Spleen (tissue), 11 donors: ENCODE results near the gene RNH1. TPM values are rescaled to one million over a fixed set of nuclear protein-coding genes. Genes with fewer than 3 reads are reported as not detected.

Source experiments
- DNase-seq: peaks from one replicate; pipeline ENCODE4 v3.0.0-alpha.2; 2020
- H3K27ac ChIP-seq, 8 donors: fragments of 200-600 bp; sonication (generic) in 7 of 8; 1 replicate in 4 of 8; 2 replicates in 4 of 8; pipeline versions ENCODE4 v1.5.0 to v1.8.0; 2016 to 2021; ENCODE audit warnings: inconsistent platforms in 4 of 8, mild to moderate bottlenecking in 4 of 8, moderate library complexity in 1 of 8
- H3K27me3 ChIP-seq, 7 donors: fragments of 200-600 bp; sonication (generic) in 6 of 7; replicated peaks in 1 of 7; 1 replicate in 4 of 7; 2 replicates in 3 of 7; pipeline versions ENCODE4 v1.5.0 to v1.8.0; 2016 to 2021; ENCODE audit warnings: inconsistent platforms in 3 of 7, mild to moderate bottlenecking in 1 of 7
- H3K36me3 ChIP-seq, 6 donors: fragments of 200-600 bp; sonication (generic) in 5 of 6; 1 replicate in 4 of 6; 2 replicates in 2 of 6; pipeline versions ENCODE4 v1.5.0 to v1.8.0; 2016 to 2021; ENCODE audit warnings: inconsistent platforms in 2 of 6
- H3K4me1 ChIP-seq, 6 donors: fragments of 200-600 bp; sonication (generic) in 5 of 6; 1 replicate in 3 of 6; 2 replicates in 3 of 6; pipeline versions ENCODE4 v1.5.0 to v1.8.0; 2016 to 2021; ENCODE audit warnings: inconsistent platforms in 3 of 6
- H3K4me3 ChIP-seq, 8 donors: fragments of 200-600 bp; sonication (generic) in 7 of 8; 1 replicate in 4 of 8; 2 replicates in 4 of 8; pipeline versions ENCODE4 v1.5.0 to v1.8.0; 2016 to 2021; ENCODE audit warnings: inconsistent platforms in 4 of 8, mild to moderate bottlenecking in 4 of 8, moderate library complexity in 2 of 8
- H3K9me3 ChIP-seq, 8 donors: fragments of 200-600 bp; sonication (generic) in 7 of 8; 1 replicate in 4 of 8; 2 replicates in 4 of 8; pipeline versions ENCODE4 v1.5.0 to v1.8.0; 2016 to 2021; ENCODE audit warnings: inconsistent platforms in 4 of 8
- CTCF ChIP-seq, 11 experiments: fragments of 200-600 bp in 7 of 11; fragments of 450-650 bp in 4 of 11; sonication (generic) in 4 of 11; IDR thresholded peaks in 8 of 11; conservative IDR thresholded peaks in 3 of 11; 1 replicate in 7 of 11; 2 replicates in 4 of 11; pipeline versions ENCODE4 v1.4.0 to v1.8.0; 2016 to 2021; ENCODE audit warnings: antibody characterized with exemption in 11 of 11, inconsistent platforms in 4 of 11, mild to moderate bottlenecking in 1 of 11
- POLR2A ChIP-seq, 3 donors: fragments of 450-650 bp; IDR thresholded peaks; one replicate each; pipeline ENCODE4 v1.5.1; 2017; ENCODE audit warnings: antibody characterized with exemption in 3 of 3, mild to moderate bottlenecking in 1 of 3
- POLR2AphosphoS5 ChIP-seq, 3 donors: sonication (generic); formaldehyde crosslinking; IDR thresholded peaks; one replicate each; pipeline ENCODE4 v1.5.1; 2017; ENCODE audit warnings: antibody characterized with exemption in 3 of 3
- WGBS, 5 donors: extraction: QIAGEN DNeasy Blood & Tissue Kit in 3 of 5; methylation state at CpG; one replicate each; pipeline versions ENCODE4 v1.1.5 to v1.1.7; 2013 to 2018; 5-methylcytosine and 5-hydroxymethylcytosine counted together
- intact Hi-C: fragments of 100-400 bp; cut with DNase I; formaldehyde crosslinking; loops from one replicate; pipeline ENCODE4 v1.15.0; 2023; ENCODE audit warnings: low total_unique reads
- polyA plus RNA-seq, 3 donors: library from polyadenylated mRNA; stranded (reverse); fragments of 200-250 nt; gene quantifications; one replicate each; pipeline ENCODE4 v1.2.1, GENCODE V29; 2013
- total RNA-seq, 7 donors: library from RNA; depleted of rRNA in 3 of 7; stranded (reverse); fragments of >200 nt in 3 of 7; fragmentation: NEBNext Ultra II Directional in 4 of 7; extraction: Animal tissue kit (Norgen Biotek cat#: 25700) in 4 of 7; gene quantifications; one replicate each; pipeline versions ENCODE4 v1.1.0 to v1.2.1, GENCODE V29; 2016 to 2021
- donor health status: healthy with polysubstance abuse.
- donor health status: DM: no; HTN: no; CAD: no; lungs with moderate emphysema.
- donor health status: DM: no; HTN: no; CAD: no.
- donor health status: Bipolar disorder and iron deficiency.
- donor health status: healthy.
- donor health status: DM: no; HTN: no; CAD: no.
- donor health status: DM: yes; HTN: yes; CAD: no.

The RNH1 gene
- total and polyA plus RNA-seq, 10 donors, result 72.8 to 159 (median 145) TPM

GRCh38 chr11:529728-530411, 22.8 kb upstream of the RNH1 start:
- no peak for DNase-seq
- no peaks in the 10 kb centered on the region for H3K9me3 ChIP-seq
- intact Hi-C loops, result no loop called here
- no peaks in the 10 kb centered on the region for H3K27me3 ChIP-seq
- TF ChIP-seq POLR2AphosphoS5 (IDR thresholded peaks at IDR 0.05) (peak in 1 of 3 donors; percentile 18), POLR2A (IDR thresholded peaks at IDR 0.05) (no peak)
- 87 to 97% (median 91%) methylated on average over 8 to 18 of the region's 18 CpGs for WGBS, 5 donors
- H3K4me3 ChIP-seq, result no peak overlapping the region
- H3K4me1 ChIP-seq, result peaks cover 9 to 34% (median 25%) of the 10 kb centered on the region in 6 donors
- H3K36me3 ChIP-seq, result peaks cover 0 to 38% (median 26%) of the 10 kb centered on the region in 6 donors
- H3K27ac ChIP-seq, result no peak overlapping the region

- WGBS, 5 donors, result 81 to 92% (median 88%) methylated on average over 7 to 29 of the region's 29 CpGs
- DNase-seq, result no peak
- intact Hi-C loops, result no loop called here
- Histone ChIP-seq H3K27me3 (no peaks in the 10 kb centered on the region), H3K4me1 (peaks cover 3 to 26% (median 18%) of the 10 kb centered on the region in 6 donors), H3K36me3 (peaks cover 0 to 38% (median 26%) of the 10 kb centered on the region in 6 donors), H3K4me3 (no peak overlapping the region), H3K27ac (no peak overlapping the region), H3K9me3 (no peaks in the 10 kb centered on the region)
- no peak for TF ChIP-seq POLR2AphosphoS5 (IDR thresholded peaks at IDR 0.05)
- no peak for TF ChIP-seq POLR2A (IDR thresholded peaks at IDR 0.05)
- no peak for TF ChIP-seq CTCF (IDR thresholded peaks at IDR 0.05 in 8 of 11, conservative IDR thresholded peaks at IDR 0.05 in 3 of 11)
Measured at GRCh38 chr11:528815-529727, 22.0 kb upstream of the RNH1 start.

- peaks cover 0 to 32% (median 21%) of the 10 kb centered on the region in 6 donors for H3K36me3 ChIP-seq
- no peak overlapping the region for H3K4me3 ChIP-seq
- no peaks in the 10 kb centered on the region for H3K9me3 ChIP-seq
- WGBS, 5 donors, result 87 to 93% (median 91%) methylated on average over 14 to 30 of the region's 30 CpGs
- peaks cover 0 to 18% (median 10%) of the 10 kb centered on the region in 6 donors for H3K4me1 ChIP-seq
- no peak for DNase-seq
- H3K27ac ChIP-seq, result no peak overlapping the region
- intact Hi-C loops, result no loop called here
- TF ChIP-seq POLR2A (IDR thresholded peaks at IDR 0.05) (no peak), POLR2AphosphoS5 (IDR thresholded peaks at IDR 0.05) (peak in 1 of 3 donors; percentile 10), CTCF (IDR thresholded peaks at IDR 0.05 in 8 of 11, conservative IDR thresholded peaks at IDR 0.05 in 3 of 11) (no peak)
- no peaks in the 10 kb centered on the region for H3K27me3 ChIP-seq
Measured at GRCh38 chr11:528166-528814, 21.2 kb upstream of the RNH1 start.

GRCh38 chr11:526192-526591, 19.1 kb upstream of the RNH1 start:
- no peak for TF ChIP-seq CTCF (IDR thresholded peaks at IDR 0.05 in 8 of 11, conservative IDR thresholded peaks at IDR 0.05 in 3 of 11)
- TF ChIP-seq POLR2A (IDR thresholded peaks at IDR 0.05), result no peak
- TF ChIP-seq POLR2AphosphoS5 (IDR thresholded peaks at IDR 0.05), result no peak
- 86 to 94% (median 89%) methylated on average over 16 to 17 of the region's 17 CpGs for WGBS, 5 donors
- no peak overlapping the region for H3K27ac ChIP-seq
- H3K36me3 ChIP-seq, result peaks cover 0 to 11% (median under 1%) of the 10 kb centered on the region in 6 donors
- H3K4me1 ChIP-seq, result no peaks in the 10 kb centered on the region
- no peak overlapping the region for H3K4me3 ChIP-seq
- DNase-seq, result no peak
- no peaks in the 10 kb centered on the region for H3K27me3 ChIP-seq
- intact Hi-C loops, result no loop called here
- no peaks in the 10 kb centered on the region for H3K9me3 ChIP-seq
